GM12878 (cell line): ENCODE data around the gene MTRF1. TPM values are rescaled to one million over a fixed set of nuclear protein-coding genes. Genes with fewer than 3 reads are reported as not detected.
A peak's percentile ranks its signal among the peaks of the same experiment; 100 is the strongest.

Source experiments
- ATAC-seq: fragments of 200-7000 bp; cut with Tn5 transposase; 3 replicates; pipeline ENCODE4 v1.9.1; 2020; ENCODE audit warnings: mild to moderate bottlenecking, moderate library complexity
- BruUV-seq: library from RNA; stranded (reverse); fragments of 400-500 nt; replicated peaks from 2 replicates; lab custom pipeline; 2021; lab: Mats Ljungman, UMichigan
- CTCF ChIA-PET: fragments of 300-600 bp; sonication (Branson Sonifier 250); formaldehyde crosslinking; extraction: SDS; loops from one replicate; lab custom pipeline; 2021; ENCODE audit warnings: inconsistent platforms; lab: Yijun Ruan, JAX
- POLR2A ChIA-PET: fragments of 350-600 bp; formaldehyde crosslinking; extraction: SDS; loops from one replicate; lab custom pipeline; 2021; ENCODE audit warnings: inconsistent platforms; lab: Charles Lee
- RAD21 ChIA-PET: fragments of 300-600 bp; sonication (Branson Sonifier 250); formaldehyde crosslinking; loops from one replicate; lab custom pipeline; 2023; ENCODE audit warnings: antibody characterized with exemption; ENCODE audit not compliant: unreplicated experiment; lab: Charles Lee
- SMC1A ChIA-PET: fragments of 300-600 bp; sonication (Branson Sonifier 250); formaldehyde crosslinking; loops from one replicate; lab custom pipeline; 2023; ENCODE audit not compliant: unreplicated experiment, uncharacterized antibody; lab: Charles Lee
- DNase-seq: peaks from one replicate; pipeline ENCODE4 v3.0.0-alpha.2; 2011; ENCODE audit warnings: low read depth, low spot score
- FAIRE-seq: peaks from 3 replicates; lab custom pipeline; 2011; peaks lifted over from hg19 to GRCh38; lab: Jason Lieb, UNC
- H2AFZ ChIP-seq: 2 replicates; pipeline ENCODE4 v1.6.0; 2011; ENCODE audit warnings: low read depth, low read length, control low read depth; ENCODE audit not compliant: control insufficient read depth
- H3K27ac ChIP-seq: 2 replicates; pipeline ENCODE4 v1.5.1; 2011; ENCODE audit warnings: control low read depth; ENCODE audit not compliant: control insufficient read depth, insufficient read depth
- H3K27me3 ChIP-seq, 2 experiments: replicated peaks in 1 of 2; 2 replicates each; pipeline versions ENCODE4 v1.6.0 to v1.6.1; 2011; ENCODE audit warnings: low read length in 1 of 2; ENCODE audit not compliant: control insufficient read depth in 2 of 2, insufficient read depth in 2 of 2
- H3K36me3 ChIP-seq, 2 experiments: 2 replicates each; pipeline ENCODE4 v1.5.1; 2011; ENCODE audit warnings: low read length in 1 of 2; ENCODE audit not compliant: control insufficient read depth in 2 of 2, insufficient read depth in 2 of 2
- H3K4me1 ChIP-seq: 2 replicates; pipeline ENCODE4 v1.6.1; 2011; ENCODE audit warnings: mild to moderate bottlenecking, low read length, moderate library complexity, mixed read lengths; ENCODE audit not compliant: control insufficient read depth, insufficient read depth
- H3K4me2 ChIP-seq: 2 replicates; pipeline ENCODE4 v1.6.0; 2011; ENCODE audit warnings: control low read depth; ENCODE audit not compliant: control insufficient read depth, insufficient read depth
- H3K4me3 ChIP-seq: fragments of 200-600 bp; sonication (generic); 2 replicates; pipeline ENCODE4 v1.5.1; 2016
- H3K79me2 ChIP-seq: 2 replicates; pipeline ENCODE4 v1.6.0; 2011; ENCODE audit warnings: low read length; ENCODE audit not compliant: control insufficient read depth, insufficient read depth
- H3K9ac ChIP-seq: 2 replicates; pipeline ENCODE4 v1.8.0; 2011; ENCODE audit warnings: low read length, control low read depth, mixed read lengths; ENCODE audit not compliant: control insufficient read depth, insufficient read depth
- H3K9me3 ChIP-seq: replicated peaks from 3 replicates; pipeline ENCODE4 v1.5.1; 2011; ENCODE audit warnings: mild to moderate bottlenecking, low read length; ENCODE audit not compliant: control insufficient read depth, insufficient read depth
- H4K20me1 ChIP-seq: 2 replicates; pipeline ENCODE4 v1.6.0; 2011; ENCODE audit not compliant: control insufficient read depth, insufficient read depth
- ASH2L ChIP-seq: fragments of 300-600, 200-600 bp; sonication (generic); IDR thresholded peaks from 2 replicates; pipeline ENCODE4 v1.6.1; 2017; ENCODE audit warnings: low read depth, mild to moderate bottlenecking, borderline replicate concordance
- BACH1 ChIP-seq: fragments of 450-650 bp; IDR thresholded peaks from 2 replicates; pipeline ENCODE4 v1.6.1; 2017; ENCODE audit warnings: mild to moderate bottlenecking, borderline replicate concordance
- BRCA1 ChIP-seq: IDR thresholded peaks from 2 replicates; pipeline ENCODE4 v1.6.1; 2011; ENCODE audit warnings: low read depth, low read length, improper control_type of control experiment
- CBX5 ChIP-seq: sonication (generic); IDR thresholded peaks from 2 replicates; pipeline ENCODE4 v1.6.1; 2016; ENCODE audit warnings: low read depth, moderate library complexity, mild to moderate bottlenecking, inconsistent platforms
- ESRRA ChIP-seq: IDR thresholded peaks from 2 replicates; pipeline ENCODE4 v1.6.1; 2012; ENCODE audit warnings: mild to moderate bottlenecking, low read length, improper control_type of control experiment
- FOS ChIP-seq: IDR thresholded peaks from 3 replicates; pipeline ENCODE4 v1.6.1; 2011; ENCODE audit warnings: borderline replicate concordance; ENCODE audit not compliant: insufficient read length; ENCODE audit errors: extremely low read depth
- HCFC1 ChIP-seq: fragments of 150-350 bp; IDR thresholded peaks from 2 replicates; pipeline ENCODE4 v1.6.1; 2014; ENCODE audit warnings: low read length
- JUNB ChIP-seq: IDR thresholded peaks from 2 replicates; pipeline ENCODE4 v1.6.1; 2016; ENCODE audit warnings: antibody characterized with exemption, mild to moderate bottlenecking
- MYC ChIP-seq: IDR thresholded peaks from 2 replicates; pipeline ENCODE4 v1.6.1; 2011; ENCODE audit warnings: mild to moderate bottlenecking, low read length, moderate library complexity, inconsistent platforms; ENCODE audit not compliant: insufficient read depth, insufficient replicate concordance, insufficient read length, severe bottlenecking
- POLR2A ChIP-seq: IDR thresholded peaks from 2 replicates; pipeline ENCODE4 v1.6.1; 2011; ENCODE audit warnings: low read depth, mild to moderate bottlenecking, low read length
- RAD21 ChIP-seq: IDR thresholded peaks from 2 replicates; pipeline ENCODE4 v1.6.1; 2011; ENCODE audit warnings: mild to moderate bottlenecking, low read depth, low read length, moderate library complexity; ENCODE audit not compliant: insufficient read depth
- RUNX3 ChIP-seq: IDR thresholded peaks from 2 replicates; pipeline ENCODE4 v1.6.1; 2012; ENCODE audit warnings: low read length, inconsistent platforms
- SIN3A ChIP-seq: IDR thresholded peaks from 2 replicates; pipeline ENCODE4 v1.6.1; 2012; ENCODE audit warnings: low read depth, low read length, improper control_type of control experiment
- SMC3 ChIP-seq: IDR thresholded peaks from 2 replicates; pipeline ENCODE4 v1.6.1; 2011; ENCODE audit warnings: low read length, improper control_type of control experiment, borderline replicate concordance
- ZNF274 ChIP-seq: IDR thresholded peaks from one replicate; pipeline ENCODE4 v1.8.0; 2011; ENCODE audit not compliant: insufficient read length, insufficient read depth
- WGBS: methylation state at CpG from one replicate; pipeline ENCODE4 v1.1.6; 2016; ENCODE audit warnings: low lambda C conversion rate; ENCODE audit not compliant: insufficient replicate concordance, insufficient coverage; ENCODE audit errors: missing lambda C conversion rate; 5-methylcytosine and 5-hydroxymethylcytosine counted together
- in situ Hi-C: fragments of 300-500 bp; cut with MboI; formaldehyde crosslinking; loops from 9 replicates; pipeline ENCODE4 v1.14.3; 2018; ENCODE audit warnings: mixed read lengths
- intact Hi-C: fragments of 100-400 bp; cut with micrococcal nuclease; formaldehyde crosslinking; loops from one replicate; pipeline ENCODE4 v1.14.2; 2022; ENCODE audit not compliant: unreplicated experiment
- polyA plus RNA-seq, 11 experiments: library from polyadenylated mRNA; depleted of rRNA in 4 of 11; unstranded in 6 of 11; stranded (reverse) in 5 of 11; fragments of >200 nt; fragmentation: Nextera tagmentation in 4 of 11; fragmentation: Illumina TruSeq in 1 of 11; extraction: Ambion mirVana in 4 of 11; extraction: Trizol in 1 of 11; gene quantifications; 1 replicate in 1 of 11; 2 replicates in 10 of 11; pipeline versions ENCODE4 v1.2.1 to v1.2.3, GENCODE V29; 2011 to 2016; ENCODE audit warnings: inconsistent platforms in 2 of 11, missing spikeins in 2 of 11, low read depth in 1 of 11
- total RNA-seq, 4 experiments: library from RNA; depleted of rRNA in 3 of 4; stranded (reverse); fragments of >200 nt in 3 of 4; fragmentation: Illumina TruSeq in 1 of 4; extraction: Trizol in 1 of 4; gene quantifications; 2 replicates each; pipeline versions ENCODE4 v1.2.1 to v1.2.3, GENCODE V29; 2013 to 2021
- TF ChIP-seq, protein P1 (sequence below): fragments of 150-350 bp; IDR thresholded peaks from 2 replicates; pipeline ENCODE4 v1.6.1; 2016; ENCODE audit warnings: low read depth, low read length
- TF ChIP-seq, protein P2 (sequence below): fragments of 450-650 bp; IDR thresholded peaks from 2 replicates; pipeline ENCODE4 v1.6.1; 2017; ENCODE audit warnings: mild to moderate bottlenecking, moderate library complexity

Gene MTRF1
- total and polyA plus RNA-seq, 10 of the 15 experiments (the other 5 are each of a cell fraction or from before 2014, with no cell fraction given), result 12.1 to 33.7 (median 20.6) TPM

DNA sequence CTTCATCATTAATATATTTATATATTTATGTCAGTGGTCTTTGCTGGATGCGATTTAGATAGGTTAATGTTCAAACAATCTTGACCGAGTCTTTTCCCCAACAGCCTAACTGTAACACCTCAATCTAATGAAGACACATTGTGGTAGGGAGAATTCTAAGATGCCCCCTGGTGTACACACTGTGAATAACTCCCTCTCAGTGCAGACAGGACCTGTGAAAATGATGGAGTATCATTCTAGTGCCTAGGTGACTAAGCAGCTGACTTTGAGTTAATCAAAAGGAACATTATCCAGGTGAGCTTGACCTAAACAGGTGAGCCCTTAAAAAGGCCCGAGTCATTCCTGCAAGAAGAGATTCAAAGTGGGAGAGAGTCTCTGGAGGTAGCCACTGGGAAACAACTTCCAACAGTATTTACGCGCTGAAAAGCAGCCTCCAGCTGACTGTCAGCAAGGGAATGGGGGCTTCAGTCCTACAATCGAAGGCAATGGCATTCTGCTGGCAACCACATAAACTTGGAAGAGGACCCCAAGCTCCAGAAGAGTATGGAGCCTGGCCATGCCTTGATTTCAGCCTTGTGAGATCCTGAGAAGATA, 41.0 kb downstream of the MTRF1 start:
- no TSS peak for BruUV-seq
- Histone ChIP-seq H3K36me3 (peaks cover 0 to 13% of the 10 kb centered on the region in 2 experiments), H3K9ac (no peak overlapping the region), H3K27ac (no peak overlapping the region), H3K4me1 (no peaks in the 10 kb centered on the region), H3K27me3 (no peaks in the 10 kb centered on the region), H2AFZ (no peak overlapping the region), H3K4me2 (no peak overlapping the region), H4K20me1 (no peaks in the 10 kb centered on the region), H3K79me2 (no peaks in the 10 kb centered on the region), H3K9me3 (no peaks in the 10 kb centered on the region), H3K4me3 (no peak overlapping the region)
- FAIRE-seq (peak; percentile 82), DNase-seq (peak; percentile 34), ATAC-seq (peak; percentile 99)
- intact Hi-C loops, result loop anchor here (1.0 kb wide), 2 partner anchors 147 to 168 kb away; no protein-coding TSS in a partner anchor
- ChIA-PET SMC1A (interaction anchor here (0.7 to 1.6 kb wide), 11 partner anchors 9 to 540 kb away, joined by 3 to 10 read pairs (median 4); no protein-coding TSS in a partner anchor), RAD21 (interaction anchor here (0.9 to 1.6 kb wide), 6 partner anchors 10 to 169 kb away, joined by 3 to 7 read pairs (median 5); no protein-coding TSS in a partner anchor), CTCF (interaction anchor here (0.7 to 4.8 kb wide), 19 partner anchors 8 to 445 kb away, joined by 3 to 45 read pairs (median 4); no protein-coding TSS in a partner anchor), POLR2A (no interaction called here)
- WGBS, result 35% methylated on average over 6 of the region's 6 CpGs
- in situ Hi-C loops, result loop anchor here (5.0 kb wide), 1 partner anchor 150 kb away; no protein-coding TSS in a partner anchor
- TF ChIP-seq FOS, result no peak
- TF ChIP-seq CBX5, result no peak
- TF ChIP-seq, protein P1, sequence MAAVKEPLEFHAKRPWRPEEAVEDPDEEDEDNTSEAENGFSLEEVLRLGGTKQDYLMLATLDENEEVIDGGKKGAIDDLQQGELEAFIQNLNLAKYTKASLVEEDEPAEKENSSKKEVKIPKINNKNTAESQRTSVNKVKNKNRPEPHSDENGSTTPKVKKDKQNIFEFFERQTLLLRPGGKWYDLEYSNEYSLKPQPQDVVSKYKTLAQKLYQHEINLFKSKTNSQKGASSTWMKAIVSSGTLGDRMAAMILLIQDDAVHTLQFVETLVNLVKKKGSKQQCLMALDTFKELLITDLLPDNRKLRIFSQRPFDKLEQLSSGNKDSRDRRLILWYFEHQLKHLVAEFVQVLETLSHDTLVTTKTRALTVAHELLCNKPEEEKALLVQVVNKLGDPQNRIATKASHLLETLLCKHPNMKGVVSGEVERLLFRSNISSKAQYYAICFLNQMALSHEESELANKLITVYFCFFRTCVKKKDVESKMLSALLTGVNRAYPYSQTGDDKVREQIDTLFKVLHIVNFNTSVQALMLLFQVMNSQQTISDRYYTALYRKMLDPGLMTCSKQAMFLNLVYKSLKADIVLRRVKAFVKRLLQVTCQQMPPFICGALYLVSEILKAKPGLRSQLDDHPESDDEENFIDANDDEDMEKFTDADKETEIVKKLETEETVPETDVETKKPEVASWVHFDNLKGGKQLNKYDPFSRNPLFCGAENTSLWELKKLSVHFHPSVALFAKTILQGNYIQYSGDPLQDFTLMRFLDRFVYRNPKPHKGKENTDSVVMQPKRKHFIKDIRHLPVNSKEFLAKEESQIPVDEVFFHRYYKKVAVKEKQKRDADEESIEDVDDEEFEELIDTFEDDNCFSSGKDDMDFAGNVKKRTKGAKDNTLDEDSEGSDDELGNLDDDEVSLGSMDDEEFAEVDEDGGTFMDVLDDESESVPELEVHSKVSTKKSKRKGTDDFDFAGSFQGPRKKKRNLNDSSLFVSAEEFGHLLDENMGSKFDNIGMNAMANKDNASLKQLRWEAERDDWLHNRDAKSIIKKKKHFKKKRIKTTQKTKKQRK, result no peak
- TF ChIP-seq MYC, result no peak
- TF ChIP-seq RUNX3, result peak; percentile 63
- TF ChIP-seq, protein P2, sequence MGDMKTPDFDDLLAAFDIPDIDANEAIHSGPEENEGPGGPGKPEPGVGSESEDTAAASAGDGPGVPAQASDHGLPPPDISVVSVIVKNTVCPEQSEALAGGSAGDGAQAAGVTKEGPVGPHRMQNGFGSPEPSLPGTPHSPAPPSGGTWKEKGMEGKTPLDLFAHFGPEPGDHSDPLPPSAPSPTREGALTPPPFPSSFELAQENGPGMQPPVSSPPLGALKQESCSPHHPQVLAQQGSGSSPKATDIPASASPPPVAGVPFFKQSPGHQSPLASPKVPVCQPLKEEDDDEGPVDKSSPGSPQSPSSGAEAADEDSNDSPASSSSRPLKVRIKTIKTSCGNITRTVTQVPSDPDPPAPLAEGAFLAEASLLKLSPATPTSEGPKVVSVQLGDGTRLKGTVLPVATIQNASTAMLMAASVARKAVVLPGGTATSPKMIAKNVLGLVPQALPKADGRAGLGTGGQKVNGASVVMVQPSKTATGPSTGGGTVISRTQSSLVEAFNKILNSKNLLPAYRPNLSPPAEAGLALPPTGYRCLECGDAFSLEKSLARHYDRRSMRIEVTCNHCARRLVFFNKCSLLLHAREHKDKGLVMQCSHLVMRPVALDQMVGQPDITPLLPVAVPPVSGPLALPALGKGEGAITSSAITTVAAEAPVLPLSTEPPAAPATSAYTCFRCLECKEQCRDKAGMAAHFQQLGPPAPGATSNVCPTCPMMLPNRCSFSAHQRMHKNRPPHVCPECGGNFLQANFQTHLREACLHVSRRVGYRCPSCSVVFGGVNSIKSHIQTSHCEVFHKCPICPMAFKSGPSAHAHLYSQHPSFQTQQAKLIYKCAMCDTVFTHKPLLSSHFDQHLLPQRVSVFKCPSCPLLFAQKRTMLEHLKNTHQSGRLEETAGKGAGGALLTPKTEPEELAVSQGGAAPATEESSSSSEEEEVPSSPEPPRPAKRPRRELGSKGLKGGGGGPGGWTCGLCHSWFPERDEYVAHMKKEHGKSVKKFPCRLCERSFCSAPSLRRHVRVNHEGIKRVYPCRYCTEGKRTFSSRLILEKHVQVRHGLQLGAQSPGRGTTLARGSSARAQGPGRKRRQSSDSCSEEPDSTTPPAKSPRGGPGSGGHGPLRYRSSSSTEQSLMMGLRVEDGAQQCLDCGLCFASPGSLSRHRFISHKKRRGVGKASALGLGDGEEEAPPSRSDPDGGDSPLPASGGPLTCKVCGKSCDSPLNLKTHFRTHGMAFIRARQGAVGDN, result no peak
- TF ChIP-seq ZNF274, result no peak
- TF ChIP-seq JUNB, result no peak
- TF ChIP-seq BRCA1, result no peak
- TF ChIP-seq ESRRA, result no peak
- no peak for TF ChIP-seq ASH2L
- peak; percentile 82 for TF ChIP-seq RAD21
- TF ChIP-seq SMC3, result peak; percentile 94
- no peak for TF ChIP-seq POLR2A
- no peak for TF ChIP-seq BACH1
- TF ChIP-seq HCFC1, result no peak
- no peak for TF ChIP-seq SIN3A
